Measurements from ENCODE around the gene ACO1. TPM values are rescaled to one million over a fixed set of nuclear protein-coding genes. Genes with fewer than 3 reads are reported as not detected.

ACO1 gene
- total and polyA plus RNA-seq, 12 donors: 7.1 to 77.6 (median 65.1) TPM

DNA sequence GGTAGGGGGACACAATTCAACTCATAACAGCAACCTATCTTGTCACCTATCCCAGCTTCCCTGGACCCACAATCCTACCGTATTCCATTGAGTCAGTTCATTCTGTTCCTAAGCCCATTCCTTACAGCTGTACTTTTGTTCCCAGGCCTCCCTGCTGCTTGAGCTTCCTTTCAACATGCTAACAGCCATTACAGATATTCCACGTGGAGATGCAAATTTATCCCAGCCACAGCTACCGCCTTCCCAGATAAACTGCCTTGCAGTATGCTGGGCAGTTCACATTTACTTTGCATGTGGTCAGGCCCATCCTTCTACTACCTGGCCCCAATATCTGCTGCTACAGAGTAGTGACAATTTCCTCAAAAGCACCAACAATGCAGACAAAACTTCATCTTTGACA, 118.6 kb downstream of the ACO1 start:
- no peak overlapping the region for H3K27ac ChIP-seq
- peaks cover 0 to 3% (median 0%) of the 10 kb centered on the region in 11 donors for H3K9me3 ChIP-seq
- H3K4me3 ChIP-seq: no peak overlapping the region
- H3K4me1 ChIP-seq: peaks cover 0 to 11% (median 0%) of the 10 kb centered on the region in 9 donors
- DNase-seq (no peak), ATAC-seq (no peak)
- intact Hi-C loops (cut with DNase I): no loop called here
- TF ChIP-seq, protein P1, sequence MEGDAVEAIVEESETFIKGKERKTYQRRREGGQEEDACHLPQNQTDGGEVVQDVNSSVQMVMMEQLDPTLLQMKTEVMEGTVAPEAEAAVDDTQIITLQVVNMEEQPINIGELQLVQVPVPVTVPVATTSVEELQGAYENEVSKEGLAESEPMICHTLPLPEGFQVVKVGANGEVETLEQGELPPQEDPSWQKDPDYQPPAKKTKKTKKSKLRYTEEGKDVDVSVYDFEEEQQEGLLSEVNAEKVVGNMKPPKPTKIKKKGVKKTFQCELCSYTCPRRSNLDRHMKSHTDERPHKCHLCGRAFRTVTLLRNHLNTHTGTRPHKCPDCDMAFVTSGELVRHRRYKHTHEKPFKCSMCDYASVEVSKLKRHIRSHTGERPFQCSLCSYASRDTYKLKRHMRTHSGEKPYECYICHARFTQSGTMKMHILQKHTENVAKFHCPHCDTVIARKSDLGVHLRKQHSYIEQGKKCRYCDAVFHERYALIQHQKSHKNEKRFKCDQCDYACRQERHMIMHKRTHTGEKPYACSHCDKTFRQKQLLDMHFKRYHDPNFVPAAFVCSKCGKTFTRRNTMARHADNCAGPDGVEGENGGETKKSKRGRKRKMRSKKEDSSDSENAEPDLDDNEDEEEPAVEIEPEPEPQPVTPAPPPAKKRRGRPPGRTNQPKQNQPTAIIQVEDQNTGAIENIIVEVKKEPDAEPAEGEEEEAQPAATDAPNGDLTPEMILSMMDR (IDR thresholded peaks at IDR 0.05): no peak
- H3K36me3 ChIP-seq: peaks cover 0 to 46% (median 5%) of the 10 kb centered on the region in 9 donors
- WGBS, 2 donors: 73 to 85% methylated on average over 3 of the region's 3 CpGs
- H3K27me3 ChIP-seq: no peaks in the 10 kb centered on the region

Other genes with a start within 250 kb of the ACO1 start
- gene RIGI, start 141.6 kb downstream of the ACO1 start, total RNA-seq: 10 to 100 TPM in 1 of 10 donors, 1 to 10 TPM in 9; 3.0 to 15.2 (median 5.0) TPM
- gene RIGI, start 141.6 kb downstream of the ACO1 start, polyA plus RNA-seq: 1 to 10 TPM; 1.5 to 2.3 TPM
- 10 to 100 TPM; 11.3 to 19.6 (median 16.2) TPM for gene SMIM27, start 167.7 kb downstream of the ACO1 start, total RNA-seq
- 1 to 10 TPM; 3.6 to 6.4 TPM for gene SMIM27, start 167.7 kb downstream of the ACO1 start, polyA plus RNA-seq
- gene TOPORS, start 167.9 kb downstream of the ACO1 start, total RNA-seq: 10 to 100 TPM in 3 of 10 donors, 1 to 10 TPM in 7; 7.4 to 11.1 (median 9.1) TPM
- 1 to 10 TPM; 4.4 to 6.4 TPM for gene TOPORS, start 167.9 kb downstream of the ACO1 start, polyA plus RNA-seq
- 100 to 1,000 TPM; 101 to 186 (median 136) TPM for gene NDUFB6, start 188.5 kb downstream of the ACO1 start, total RNA-seq
- gene NDUFB6, start 188.5 kb downstream of the ACO1 start, polyA plus RNA-seq: 100 to 1,000 TPM in 1 of 2 donors, 10 to 100 TPM in 1; 52.2 to 105 TPM

All from heart right ventricle (tissue), 16 donors.